HL-60/S4 treated with phorbol 12-myristate 13-acetate at 8.2 ng/mL for 4 days and 3 days (cell line): ENCODE measurements around the gene HEMGN.

ENCODE experiments used
- in situ Hi-C: fragments of 300-500 bp; cut with MboI; formaldehyde crosslinking; loops from 2 replicates; pipeline ENCODE4 v1.15.0; 2022; ENCODE audit warnings: low sequenced_read_pairs

HEMGN gene

DNA sequence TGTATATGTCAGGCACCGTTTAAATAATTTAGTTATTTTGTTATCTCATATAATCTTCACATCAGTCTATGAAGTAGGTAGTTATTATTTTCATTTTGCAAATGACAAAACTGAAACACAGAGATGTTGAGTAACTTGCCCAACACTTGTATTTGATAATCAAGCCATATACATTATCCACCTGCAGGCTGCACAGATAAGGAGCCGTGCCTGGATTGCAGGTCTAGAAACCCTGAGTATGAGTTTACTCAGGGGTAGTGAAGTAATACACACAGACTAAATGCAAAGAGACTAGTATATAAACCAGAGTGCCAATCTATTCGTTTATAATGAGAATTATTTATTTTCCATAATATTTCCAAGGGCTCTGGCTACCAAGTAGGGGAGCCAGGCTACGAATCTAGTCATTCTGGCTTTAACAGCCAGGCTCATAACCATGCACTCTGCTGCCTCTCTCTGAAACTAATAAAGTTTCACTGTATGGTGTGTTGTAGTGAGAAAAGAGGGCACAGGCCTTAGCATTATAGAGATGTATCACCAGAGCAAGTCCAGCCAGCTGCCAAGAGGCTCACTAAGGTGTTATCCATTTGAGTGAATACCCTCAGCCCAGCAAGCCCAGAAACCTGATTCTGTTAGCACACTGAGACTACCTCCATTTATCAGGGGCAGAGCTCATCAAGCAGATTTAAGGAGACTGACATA is 4.5 kb downstream of the HEMGN start:
- in situ Hi-C loops = no loop called here

DNA sequence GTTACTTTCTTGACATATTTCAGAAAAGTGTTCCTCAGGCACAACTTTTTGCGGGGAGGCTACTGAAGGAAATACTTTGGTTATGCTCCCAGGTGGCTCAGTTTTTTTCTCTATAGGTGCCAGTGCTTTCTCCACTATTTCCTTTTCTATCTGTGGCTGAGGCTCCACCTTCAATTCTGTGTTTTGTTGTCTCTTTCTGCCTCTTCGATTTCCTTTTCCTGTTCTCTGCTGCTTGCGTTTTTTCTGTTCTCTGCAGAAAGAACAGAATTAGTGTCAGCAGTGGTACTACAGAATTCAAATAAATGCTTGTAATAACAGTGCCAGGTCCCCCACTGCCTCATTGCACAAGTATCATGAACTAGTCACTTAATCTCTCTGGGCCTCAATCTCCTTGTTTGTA is 7.0 kb downstream of the HEMGN start:
- in situ Hi-C loops = no loop called here

DNA sequence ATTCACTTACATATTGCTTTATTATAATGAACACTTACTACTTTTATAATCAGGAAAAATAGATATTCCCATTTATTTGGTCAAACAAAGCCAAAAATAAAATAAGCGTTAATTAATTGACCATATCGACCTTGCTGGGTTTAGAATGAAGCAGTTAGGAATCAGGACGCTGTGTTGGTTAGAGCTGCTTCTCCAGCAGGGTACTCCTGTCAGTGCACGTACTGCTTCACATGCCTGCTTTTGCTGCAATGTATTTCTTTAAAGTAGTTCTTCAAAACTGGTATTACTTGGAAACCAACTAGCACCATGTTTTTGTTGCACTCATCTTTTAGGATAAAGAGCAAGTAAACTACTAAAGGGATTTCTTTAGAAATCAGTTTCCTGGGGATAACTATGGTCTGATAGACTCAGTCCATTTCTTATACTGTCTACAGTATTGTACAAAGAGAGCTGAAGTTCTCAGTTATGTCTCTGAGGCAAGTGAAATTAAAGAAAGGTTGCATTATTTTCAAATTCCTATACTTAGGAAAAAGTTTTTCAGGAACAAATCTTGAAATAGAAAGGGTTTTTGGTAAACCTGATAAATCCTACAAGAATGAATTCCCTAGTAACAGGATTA is 8.9 kb downstream of the HEMGN start:
- in situ Hi-C loops = no loop called here

DNA sequence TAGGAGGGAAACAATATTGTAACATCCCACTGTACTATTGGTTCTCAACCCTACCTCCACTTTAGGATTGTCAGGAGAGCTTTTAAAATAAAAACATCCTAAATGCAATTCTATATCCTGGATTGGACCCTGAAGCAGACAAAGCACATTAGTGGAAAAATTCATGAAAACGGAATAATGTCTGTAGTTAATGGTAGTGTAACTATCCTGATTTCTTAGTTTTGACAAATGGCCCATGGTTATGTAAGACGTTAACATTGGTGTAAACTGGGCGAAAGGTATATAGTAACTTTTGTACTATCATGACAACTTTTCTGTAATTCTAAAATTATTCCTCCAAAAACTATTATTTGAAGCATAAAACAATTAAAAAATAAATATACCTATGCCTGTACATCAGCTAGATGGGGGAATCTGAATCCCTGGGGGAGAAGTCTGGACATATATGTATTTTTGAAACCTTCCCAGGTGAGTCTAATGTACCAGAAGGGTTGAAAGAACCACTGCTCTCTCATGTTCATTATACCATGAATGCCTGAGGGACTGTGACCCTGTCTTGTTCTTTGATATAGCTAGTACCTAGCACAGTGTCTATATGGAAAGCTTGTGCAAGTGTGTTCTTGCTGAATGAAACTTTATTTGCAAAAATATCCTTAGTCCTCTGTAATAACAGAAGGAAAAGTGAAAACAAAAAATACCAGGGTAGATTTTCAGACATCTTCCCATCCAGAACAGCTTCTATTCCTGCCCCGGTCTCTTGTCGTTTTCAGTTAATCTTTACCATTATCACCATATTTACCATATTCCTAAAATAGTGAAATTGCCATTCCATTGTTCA is 12.3 kb downstream of the HEMGN start:
- in situ Hi-C loops = no loop called here

DNA sequence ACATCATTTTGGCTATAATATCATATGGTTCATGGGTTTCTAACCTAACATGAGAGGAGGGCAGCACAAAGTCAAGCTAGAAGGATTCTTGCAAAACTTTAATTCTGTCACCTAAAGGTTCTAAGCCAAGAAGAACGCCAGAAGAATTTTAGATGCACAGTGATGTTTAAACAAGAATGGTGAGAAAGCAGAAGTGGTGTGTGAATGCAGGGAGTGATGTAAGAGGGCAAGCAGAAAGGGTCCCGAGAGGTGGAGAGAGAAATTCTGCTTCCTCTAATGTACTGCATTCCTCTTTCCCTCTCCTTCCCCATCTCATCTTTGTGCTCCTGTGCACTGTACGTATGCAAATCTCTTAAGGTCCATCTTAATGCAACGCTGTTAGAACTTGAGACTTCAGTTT is 13.6 kb downstream of the HEMGN start:
- in situ Hi-C loops = no loop called here

DNA sequence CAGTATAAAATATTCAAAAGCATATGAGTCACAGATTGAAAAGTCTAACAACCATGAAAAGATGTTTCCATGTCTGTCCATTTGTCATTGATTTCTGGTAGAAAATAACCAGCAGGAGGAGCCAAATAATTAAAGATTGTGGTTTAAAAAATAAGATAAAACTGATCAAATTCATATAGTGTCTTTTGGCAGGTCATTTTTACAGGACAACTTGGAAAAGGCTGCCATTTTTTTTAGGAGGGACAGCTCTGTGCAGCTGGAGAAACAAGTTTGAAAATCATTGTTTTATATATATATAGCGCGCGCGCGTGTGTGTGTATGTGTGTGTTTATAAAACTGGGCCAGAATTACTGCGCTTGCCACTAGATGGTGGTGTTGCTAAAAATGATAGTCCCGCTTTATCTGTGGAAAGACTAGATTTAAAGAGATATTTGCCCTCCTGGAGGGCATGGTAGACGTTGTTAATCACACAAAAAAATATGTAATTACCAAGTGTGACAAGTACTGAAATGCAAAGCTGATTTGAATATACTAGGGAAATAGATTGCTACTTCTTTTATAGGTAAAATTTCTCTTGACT is 14.4 kb downstream of the HEMGN start:
- in situ Hi-C loops = no loop called here

DNA sequence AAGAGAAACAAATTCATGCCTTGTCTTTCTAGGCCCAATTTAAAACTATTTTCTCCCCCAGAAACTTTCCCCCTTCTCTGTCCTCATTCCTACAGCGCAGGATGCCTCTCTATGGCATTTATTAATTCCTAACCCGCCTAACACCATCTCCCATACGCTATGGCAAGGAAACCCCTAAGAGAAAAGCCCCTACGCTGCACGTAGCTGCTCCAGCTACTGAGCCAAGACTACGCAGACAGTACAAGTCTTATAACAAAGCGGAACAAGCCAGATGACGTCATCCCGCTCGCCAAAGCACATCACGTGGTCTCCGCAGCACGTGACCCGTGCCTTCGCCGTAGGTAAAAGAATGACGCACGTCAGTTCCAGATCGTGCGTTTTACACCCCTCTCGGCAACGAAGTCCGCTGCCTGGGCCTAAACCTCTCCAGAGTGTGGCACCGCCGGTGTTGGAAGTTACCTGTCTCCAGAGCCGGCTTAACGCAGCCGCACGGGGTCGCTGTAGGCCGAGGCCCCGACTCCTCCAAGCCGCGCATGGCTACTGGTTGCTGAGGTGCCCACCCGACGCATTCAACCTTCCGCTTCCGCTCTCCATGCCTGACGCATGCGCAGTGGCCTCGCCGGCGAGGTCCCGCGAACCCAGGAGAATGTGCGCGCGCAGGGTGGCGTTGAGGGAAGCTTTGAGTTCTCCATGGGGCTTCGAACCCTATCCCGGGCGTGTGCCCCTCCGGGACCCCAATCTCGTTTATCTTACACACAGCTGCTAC is 15.8 kb downstream of the HEMGN start, which contains the start of gene TRMO:
Gene TRMO, minus strand, starts transcription at position 542 of the 766 bp plus-strand sequence. Its CDS starts 7 bp downstream, at position 535.
- in situ Hi-C loops = no loop called here

DNA sequence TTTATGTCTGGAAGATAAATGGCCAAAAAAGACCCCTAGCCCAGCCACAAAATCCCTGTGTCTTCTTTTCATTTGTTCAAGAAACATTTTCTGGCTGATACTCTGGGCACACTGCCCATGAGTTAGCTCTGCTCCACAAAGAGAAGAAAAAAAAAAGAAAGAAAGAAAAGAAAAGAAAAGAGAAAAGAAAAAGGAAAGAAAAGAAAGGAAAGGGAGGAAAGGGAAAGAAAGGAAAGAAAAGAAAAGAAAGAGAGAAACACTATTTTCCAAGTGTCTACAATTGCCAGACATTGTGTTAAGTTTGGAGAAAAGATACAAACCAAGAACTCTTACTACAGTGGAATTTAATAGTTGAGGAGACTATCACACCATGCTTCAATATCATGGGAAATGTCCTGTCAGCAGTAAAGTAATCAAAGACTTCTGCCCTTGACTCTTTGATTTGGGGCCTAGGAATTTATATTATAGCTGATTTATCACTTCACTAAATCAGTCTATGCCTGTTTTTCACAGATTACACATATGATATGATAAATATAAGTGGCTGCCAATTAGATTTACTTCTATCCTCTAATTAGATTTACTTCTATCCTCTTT is 18.7 kb downstream of the HEMGN start:
- in situ Hi-C loops = no loop called here

DNA sequence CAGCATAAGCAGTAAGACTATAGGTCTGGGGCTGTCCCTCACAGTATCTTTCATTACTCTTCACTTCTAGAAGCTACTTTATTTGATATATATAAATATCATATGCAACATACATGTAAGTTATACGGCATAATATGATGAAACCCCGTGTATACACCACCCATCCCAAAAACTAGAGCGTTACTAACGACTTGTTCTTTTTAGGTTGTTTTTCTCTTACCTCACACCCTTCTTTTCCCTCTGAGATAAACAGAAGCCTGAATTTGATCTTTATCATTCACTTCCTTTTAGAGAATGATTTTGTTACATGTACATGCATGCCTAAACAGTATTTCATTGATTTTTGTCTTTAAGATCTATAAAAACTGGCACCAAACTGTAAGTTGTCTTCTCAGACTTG is 19.4 kb downstream of the HEMGN start:
- in situ Hi-C loops = no loop called here

DNA sequence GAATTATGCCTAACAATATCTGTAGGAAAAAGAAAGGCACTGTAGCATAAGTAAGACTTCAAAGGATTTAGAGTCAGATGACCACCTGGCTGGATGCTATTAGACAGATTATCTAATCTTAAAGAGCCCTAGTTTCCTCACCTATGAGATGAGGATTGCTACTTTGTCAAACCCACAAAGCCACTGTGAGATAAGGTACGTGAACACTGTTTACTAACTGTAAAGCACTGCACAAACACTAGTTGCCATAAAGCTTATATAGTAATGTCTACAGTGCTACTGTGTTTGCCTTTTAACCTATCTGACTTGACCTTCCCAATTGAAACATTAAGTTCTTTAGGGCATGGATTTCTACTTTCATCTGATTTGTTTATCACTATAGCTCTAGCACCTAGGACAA is 26.0 kb downstream of the HEMGN start:
- in situ Hi-C loops = no loop called here

DNA sequence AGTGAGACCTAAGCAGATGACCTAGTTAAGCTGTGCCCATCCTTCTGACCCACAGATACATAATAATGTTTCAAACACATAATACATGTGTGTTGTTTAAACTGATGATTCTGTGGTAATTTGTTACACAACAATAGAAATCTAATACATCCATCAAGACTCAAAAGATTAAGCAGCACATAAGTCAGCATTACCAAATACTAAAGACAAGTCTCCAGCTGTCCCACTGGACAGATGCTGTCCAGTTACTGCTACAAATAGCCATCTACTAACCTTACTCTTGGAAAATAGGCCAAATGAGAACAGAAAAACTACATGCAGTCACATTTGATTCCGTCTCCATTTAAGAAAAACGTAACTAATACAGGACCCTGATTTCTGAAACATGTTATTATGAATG is 26.4 kb downstream of the HEMGN start:
- in situ Hi-C loops = no loop called here

DNA sequence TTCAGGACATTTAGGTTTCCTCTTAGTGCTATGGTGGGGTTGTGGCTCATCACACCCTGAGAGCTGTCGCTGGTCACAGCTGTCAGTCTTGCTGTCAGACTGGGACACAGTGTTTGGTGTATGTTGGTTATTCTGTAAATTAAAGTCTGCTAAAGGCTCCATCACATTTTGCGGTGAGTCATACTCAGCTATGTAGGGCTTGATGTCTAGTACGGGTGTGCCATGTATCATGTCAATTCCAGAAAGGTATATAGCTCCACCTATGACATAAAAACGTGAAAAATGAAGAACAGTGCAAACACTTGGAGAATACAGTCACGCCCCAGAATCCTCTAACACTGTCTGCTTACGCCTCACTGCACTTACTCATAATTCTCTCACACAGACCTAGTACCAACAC is 27.6 kb downstream of the HEMGN start:
- in situ Hi-C loops = no loop called here

DNA sequence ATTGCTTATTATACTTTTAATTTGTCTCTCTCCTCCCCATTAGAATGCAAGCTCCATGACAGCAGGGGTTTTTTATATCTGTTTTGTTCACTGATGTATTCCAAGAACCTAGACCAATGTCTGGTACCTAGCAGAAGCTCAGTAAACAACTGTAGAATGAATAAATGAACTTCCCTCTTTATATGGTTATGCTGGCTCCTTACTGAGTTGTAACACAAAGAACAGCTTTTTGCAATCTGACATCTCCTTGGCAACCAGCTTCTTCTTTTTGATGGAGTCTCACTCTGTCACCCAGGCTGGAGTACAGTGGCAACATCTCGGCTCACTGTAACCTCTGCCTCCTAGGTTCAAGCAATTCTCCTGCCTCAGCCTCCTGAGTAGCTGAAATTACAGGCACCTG is 29.3 kb downstream of the HEMGN start:
- in situ Hi-C loops = no loop called here

DNA sequence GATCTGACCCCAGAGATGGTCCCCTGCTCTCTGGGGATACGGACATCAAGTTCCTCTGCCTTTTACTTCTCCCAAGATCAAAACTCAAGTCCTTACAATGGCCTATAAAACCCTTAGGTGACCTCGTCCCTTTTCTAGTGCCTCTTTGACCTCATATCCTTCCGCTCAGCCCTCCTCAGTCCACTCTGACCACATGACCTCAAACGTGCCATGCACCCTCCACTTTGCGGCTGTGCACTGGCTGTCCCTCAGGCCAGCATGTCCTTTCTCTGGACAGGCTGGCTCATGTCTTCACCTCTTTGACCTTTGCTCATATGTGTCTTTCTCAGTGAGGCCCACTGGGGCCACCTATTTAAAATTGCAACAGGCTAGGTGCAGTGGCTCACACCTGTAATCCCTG is 30.3 kb downstream of the HEMGN start:
- in situ Hi-C loops = no loop called here

DNA sequence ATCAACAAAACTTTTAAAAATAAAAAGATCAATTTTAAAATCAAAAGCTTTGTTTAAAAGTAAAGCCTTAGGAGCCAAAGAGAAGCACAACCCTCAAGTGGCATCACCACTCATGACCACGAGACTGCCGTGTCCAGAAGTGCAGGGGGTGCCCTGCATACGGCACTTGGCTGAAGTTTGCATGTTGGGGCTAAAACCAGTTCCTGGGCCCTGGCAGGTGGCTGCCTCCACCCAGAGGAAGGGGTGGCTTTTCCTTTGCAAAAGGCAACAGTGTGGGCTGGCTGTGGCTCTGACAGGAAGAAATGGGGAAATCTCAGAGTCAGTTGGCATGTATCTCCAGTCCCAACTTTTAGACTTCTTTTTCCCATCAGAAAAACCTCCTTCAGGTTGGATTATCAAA is 30.9 kb downstream of the HEMGN start:
- in situ Hi-C loops = no loop called here

DNA sequence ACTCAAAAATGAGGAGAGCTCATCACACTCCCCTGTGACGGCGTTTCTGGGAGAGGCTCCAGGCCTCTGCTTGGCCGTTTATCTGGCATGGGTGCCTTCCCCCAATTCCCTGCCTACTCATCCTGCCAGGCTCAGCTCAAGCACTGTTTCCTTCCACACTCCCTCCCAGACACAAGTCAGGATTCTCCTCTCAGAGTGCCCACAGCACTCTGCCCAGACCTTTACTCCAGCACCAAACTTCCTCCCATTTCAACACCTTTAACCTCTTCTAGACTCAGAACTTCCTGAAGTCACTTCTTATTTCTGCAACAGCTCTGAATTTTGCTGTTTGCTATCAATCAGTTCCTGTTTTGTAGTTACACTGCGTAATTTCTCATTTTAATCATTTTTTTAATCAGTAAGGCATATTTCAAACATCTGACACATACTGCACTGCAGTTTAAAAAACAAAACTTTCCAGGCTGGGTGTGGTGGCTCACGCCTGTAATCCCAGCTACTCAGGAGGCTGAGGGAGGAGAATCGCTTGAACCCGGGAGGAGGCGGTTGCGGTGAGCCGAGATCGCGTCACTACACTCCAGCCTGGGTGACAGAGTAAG is 31.6 kb downstream of the HEMGN start:
- in situ Hi-C loops = no loop called here

DNA sequence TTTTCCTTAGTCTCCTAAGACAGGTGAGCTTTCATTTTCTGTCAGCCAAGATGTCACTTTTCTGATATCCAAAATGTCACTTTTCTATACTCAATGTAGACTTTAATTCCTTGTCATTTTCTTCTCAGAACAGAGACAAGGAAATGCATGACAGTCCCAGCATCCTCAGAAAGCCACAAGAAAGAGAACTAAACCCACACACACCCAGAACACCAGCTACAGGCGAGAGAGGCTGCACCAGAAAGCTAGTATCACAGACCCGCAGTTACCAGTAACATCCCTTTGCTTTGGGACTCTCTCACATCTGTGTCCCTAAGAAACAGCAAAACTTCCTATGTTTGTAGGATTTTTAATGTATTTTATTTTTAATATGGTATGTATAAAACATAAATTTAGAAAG is 32.7 kb downstream of the HEMGN start:
- in situ Hi-C loops = no loop called here

DNA sequence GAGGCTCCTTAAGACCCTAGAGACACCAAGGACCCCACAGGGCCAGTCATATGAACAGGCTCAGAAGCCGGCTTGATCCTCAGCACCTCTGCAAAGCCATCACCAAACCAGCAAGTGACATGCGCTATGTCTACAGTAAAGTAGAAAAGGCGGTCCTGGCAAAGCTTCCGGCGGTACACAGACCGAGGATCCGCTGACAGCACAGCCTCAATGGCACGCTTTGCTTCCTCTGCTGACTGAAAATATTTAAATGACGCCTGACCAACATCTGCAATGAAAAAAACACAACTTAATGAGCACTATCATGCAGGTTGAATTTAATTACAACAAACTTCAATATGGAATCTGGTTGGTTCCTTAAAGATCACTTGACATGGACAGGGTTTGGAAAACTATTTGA is 33.2 kb downstream of the HEMGN start:
- in situ Hi-C loops = no loop called here

DNA sequence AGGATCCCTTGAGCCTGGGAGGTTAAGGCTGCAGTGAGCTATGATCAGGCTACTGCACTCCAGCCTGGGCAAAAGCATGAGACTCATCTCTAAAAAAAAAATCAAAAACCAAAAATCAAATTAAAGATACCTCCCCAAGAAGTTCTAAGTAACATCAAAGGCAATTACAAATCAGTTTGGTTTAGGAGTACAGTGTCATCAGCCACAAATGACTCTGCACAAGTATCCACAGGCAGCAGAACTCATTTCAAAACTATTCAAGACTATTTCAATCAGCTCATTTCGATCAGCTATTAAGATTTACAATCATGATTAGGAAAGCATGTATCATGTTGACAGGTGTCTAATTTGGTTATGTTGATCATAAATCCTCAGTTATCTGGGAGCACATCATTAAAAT is 34.8 kb downstream of the HEMGN start:
- in situ Hi-C loops = no loop called here
